K562 (cell line): ENCODE measurements around the gene WEE1. TPM values are rescaled to one million over a fixed set of nuclear protein-coding genes. Genes with fewer than 3 reads are reported as not detected.

Source experiments
- ATF3 ChIP-seq, 2 experiments: fragments of 450-650 bp in 1 of 2; sonication (generic) in 1 of 2; formaldehyde crosslinking in 1 of 2; IDR thresholded peaks in 1 of 2; conservative IDR thresholded peaks in 1 of 2; 2 replicates each; pipeline versions ENCODE4 v1.6.1 to v1.8.1; 2016 to 2023; ENCODE audit warnings: mild to moderate bottlenecking in 2 of 2, moderate library complexity in 2 of 2, inconsistent platforms in 1 of 2, missing genetic modification reagents in 1 of 2
- C11orf30 ChIP-seq: fragments of 450-650 bp; IDR thresholded peaks from 2 replicates; pipeline ENCODE4 v1.6.1; 2016; ENCODE audit warnings: low read depth, mild to moderate bottlenecking
- CHCHD3 ChIP-seq: fragments of 250-450 bp; sonication (Bioruptor Pico); IDR thresholded peaks from 2 replicates; pipeline ENCODE4 v2.1.2; 2022; ENCODE audit warnings: mild to moderate bottlenecking
- CREB3L1 ChIP-seq: fragments of 450-650 bp; IDR thresholded peaks from 2 replicates; pipeline ENCODE4 v1.6.1; 2014; ENCODE audit warnings: low read depth, mild to moderate bottlenecking, moderate library complexity, borderline replicate concordance
- FOSL1 ChIP-seq: fragments of 200-800 bp; sonication (Bioruptor generic); conservative IDR thresholded peaks from 2 replicates; pipeline ENCODE4 v1.6.1; 2016; ENCODE audit warnings: missing genetic modification characterization, missing compliant biosample characterization
- FOXP4 ChIP-seq: sonication (generic); formaldehyde crosslinking; IDR thresholded peaks from 2 replicates; pipeline ENCODE4 v1.8.0; 2022; ENCODE audit warnings: mild to moderate bottlenecking, missing genetic modification reagents, borderline replicate concordance
- HNRNPK ChIP-seq: fragments of 200-400 bp; formaldehyde crosslinking; IDR thresholded peaks from one replicate; pipeline ENCODE4 v1.6.1; 2018; ENCODE audit warnings: mild to moderate bottlenecking, low read depth, low read length; ENCODE audit not compliant: poor library complexity, severe bottlenecking
- ILF3 ChIP-seq: fragments of 450-650 bp; IDR thresholded peaks from 2 replicates; pipeline ENCODE4 v1.6.1; 2018; ENCODE audit warnings: antibody characterized with exemption, mild to moderate bottlenecking, moderate library complexity, borderline replicate concordance
- NCOA2 ChIP-seq, 2 experiments: fragments of 450-650 bp; IDR thresholded peaks; 2 replicates each; pipeline ENCODE4 v1.6.1; 2018; ENCODE audit warnings: mild to moderate bottlenecking in 2 of 2, moderate library complexity in 1 of 2; ENCODE audit not compliant: partially characterized antibody in 2 of 2
- PCBP2 ChIP-seq: fragments of 200-400 bp; formaldehyde crosslinking; IDR thresholded peaks from 2 replicates; pipeline ENCODE4 v1.6.1; 2018; ENCODE audit warnings: low read length, low read depth, mild to moderate bottlenecking, moderate library complexity; ENCODE audit not compliant: poor library complexity, severe bottlenecking
- PURB ChIP-seq: sonication (generic); formaldehyde crosslinking; IDR thresholded peaks from 2 replicates; pipeline ENCODE4 v1.9.0; 2021; ENCODE audit warnings: low read depth, mild to moderate bottlenecking, missing genetic modification reagents
- RCOR1 ChIP-seq, 2 experiments: IDR thresholded peaks; 2 replicates each; pipeline ENCODE4 v1.6.1; 2012; ENCODE audit warnings: low read depth in 2 of 2, low read length in 2 of 2, borderline replicate concordance in 1 of 2, improper control_type of control experiment in 1 of 2
- SNRNP70 ChIP-seq: fragments of 200-400 bp; formaldehyde crosslinking; optimal IDR thresholded peaks from 2 replicates; pipeline ENCODE3; 2017; ENCODE audit warnings: low read depth, low read length
- TAF1 ChIP-seq: IDR thresholded peaks from 2 replicates; pipeline ENCODE4 v1.6.1; 2011; ENCODE audit warnings: mild to moderate bottlenecking, low read length, moderate library complexity; ENCODE audit not compliant: insufficient read depth, control insufficient read depth, severe bottlenecking; ENCODE audit errors: extremely low read depth
- TAL1 ChIP-seq: fragments of 450-650 bp; IDR thresholded peaks from 2 replicates; pipeline ENCODE4 v1.6.1; 2016; ENCODE audit warnings: mild to moderate bottlenecking
- ZNF764 ChIP-seq: fragments of 250-450 bp; sonication (Bioruptor Pico); IDR thresholded peaks from 2 replicates; pipeline ENCODE4 v1.4.0; 2020; ENCODE audit warnings: low read depth, mild to moderate bottlenecking, moderate library complexity
- polyA plus RNA-seq, 8 experiments: library from polyadenylated mRNA; depleted of rRNA in 4 of 8; stranded (reverse) in 5 of 8; unstranded in 3 of 8; fragments of >200 nt; fragmentation: Nextera tagmentation in 2 of 8; fragmentation: Illumina TruSeq in 1 of 8; extraction: Ambion mirVana in 2 of 8; extraction: Trizol in 1 of 8; gene quantifications; 2 replicates each; pipeline versions ENCODE4 v1.2.1 to v1.2.3, GENCODE V29; 2011 to 2014; ENCODE audit warnings: inconsistent platforms in 1 of 8, missing spikeins in 1 of 8
- total RNA-seq, 7 experiments: library from RNA; depleted of rRNA in 6 of 7; stranded (reverse); fragments of >200 nt in 6 of 7; fragmentation: Illumina TruSeq in 2 of 7; extraction: Trizol in 2 of 7; gene quantifications; 2 replicates each; pipeline versions ENCODE4 v1.2.1 to v1.2.3, GENCODE V29; 2011 to 2021; ENCODE audit warnings: low replicate concordance in 1 of 7
- TF ChIP-seq, protein P1 (sequence below): fragments of 450-650 bp; formaldehyde crosslinking; IDR thresholded peaks from 2 replicates; pipeline ENCODE4 v1.4.0; 2022; ENCODE audit warnings: missing genetic modification characterization

Gene WEE1
- total and polyA plus RNA-seq, 9 of the 15 experiments (the other 6 are each of a cell fraction or from before 2014, with no cell fraction given), result 21.9 to 99.0 (median 67.4) TPM

- TF ChIP-seq, protein P1, sequence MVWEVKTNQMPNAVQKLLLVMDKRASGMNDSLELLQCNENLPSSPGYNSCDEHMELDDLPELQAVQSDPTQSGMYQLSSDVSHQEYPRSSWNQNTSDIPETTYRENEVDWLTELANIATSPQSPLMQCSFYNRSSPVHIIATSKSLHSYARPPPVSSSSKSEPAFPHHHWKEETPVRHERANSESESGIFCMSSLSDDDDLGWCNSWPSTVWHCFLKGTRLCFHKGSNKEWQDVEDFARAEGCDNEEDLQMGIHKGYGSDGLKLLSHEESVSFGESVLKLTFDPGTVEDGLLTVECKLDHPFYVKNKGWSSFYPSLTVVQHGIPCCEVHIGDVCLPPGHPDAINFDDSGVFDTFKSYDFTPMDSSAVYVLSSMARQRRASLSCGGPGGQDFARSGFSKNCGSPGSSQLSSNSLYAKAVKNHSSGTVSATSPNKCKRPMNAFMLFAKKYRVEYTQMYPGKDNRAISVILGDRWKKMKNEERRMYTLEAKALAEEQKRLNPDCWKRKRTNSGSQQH (CRISPR knock-in tag), result 0 out of 2 replicates have a peak, but pooled peaks have one; percentile 21
- TF ChIP-seq C11orf30 (peak; percentile 97), SNRNP70 (no peak), CHCHD3 (CRISPR knock-in tag) (no peak), HNRNPK (no peak), ATF3 (IDR thresholded peaks at IDR 0.05) (peak; percentile 100), ATF3 (CRISPR knock-in tag; conservative IDR thresholded peaks at IDR 0.05) (peak; percentile 100), FOSL1 (tag) (peak; percentile 100), ZNF764 (CRISPR knock-in tag) (no peak), TAL1 (peak; percentile 68), PURB (CRISPR knock-in tag) (no peak), FOXP4 (no peak), RCOR1 (IDR thresholded peaks at IDR 0.05; ENCODE audit: borderline replicate concordance in 1 of 2, low read depth in 2 of 2, low read length in 2 of 2) (peak in 1 of 2 experiments; percentile 77; a peak in 1 of 4 replicates), NCOA2 (IDR thresholded peaks at IDR 0.05; ENCODE audit: partially characterized antibody in 2 of 2) (no peak), CREB3L1 (peak; percentile 57; the same call in 1 of the 2 replicates), TAF1 (peak; percentile 63), PCBP2 (no peak), ILF3 (no peak)
Observed at GRCh38 chr11:9565822-9566560, 7.5 kb upstream of the WEE1 start (continued).
